Measurements from ENCODE around the gene ARHGEF33. TPM values are rescaled to one million over a fixed set of nuclear protein-coding genes. Genes with fewer than 3 reads are reported as not detected.

The ARHGEF33 gene
- total RNA-seq, 1 donor from 2014 or later, result 0.83 TPM

- TF ChIP-seq CTCF (IDR thresholded peaks at IDR 0.05; ENCODE audit: unreplicated experiment), result no peak
- no peak overlapping the region for H3K27ac Mint-ChIP-seq
- H3K4me1 Mint-ChIP-seq, result peaks cover 8% of the 10 kb centered on the region
- H3K27me3 Mint-ChIP-seq (ENCODE audit: low read depth), result no peaks in the 10 kb centered on the region
- H3K4me3 Mint-ChIP-seq, result no peak overlapping the region
- no peak for DNase-seq (ENCODE audit: low spot score in 2 of 2, unreplicated experiment in 2 of 2)
- peaks cover 19% of the 10 kb centered on the region for H3K36me3 Mint-ChIP-seq
- no peaks in the 10 kb centered on the region for H3K9me3 Mint-ChIP-seq
Measured at GRCh38 chr2:38991899-38992298, 102.2 kb downstream of the ARHGEF33 start.

- Mint-ChIP-seq H3K9me3 (no peaks in the 10 kb centered on the region), H3K4me1 (no peaks in the 10 kb centered on the region), H3K4me3 (no peak overlapping the region), H3K27ac (no peak overlapping the region), H3K27me3 (ENCODE audit: low read depth) (no peaks in the 10 kb centered on the region), H3K36me3 (peaks cover 32% of the 10 kb centered on the region)
- DNase-seq (ENCODE audit: low spot score in 2 of 2, unreplicated experiment in 2 of 2), result no peak
- TF ChIP-seq CTCF (IDR thresholded peaks at IDR 0.05; ENCODE audit: unreplicated experiment), result no peak
Measured at GRCh38 chr2:38997781-38998180, 108.1 kb downstream of the ARHGEF33 start.

GRCh38 chr2:39000552-39000951 is 110.9 kb downstream of the ARHGEF33 start:
- Mint-ChIP-seq H3K36me3 (peaks cover 34% of the 10 kb centered on the region), H3K9me3 (peaks cover 1% of the 10 kb centered on the region), H3K27ac (no peak overlapping the region), H3K27me3 (ENCODE audit: low read depth) (no peaks in the 10 kb centered on the region), H3K4me1 (no peaks in the 10 kb centered on the region), H3K4me3 (no peak overlapping the region)
- no peak for DNase-seq (ENCODE audit: low spot score in 2 of 2, unreplicated experiment in 2 of 2)
- no peak for TF ChIP-seq CTCF (IDR thresholded peaks at IDR 0.05; ENCODE audit: unreplicated experiment)

GRCh38 chr2:39007875-39008504 is 118.3 kb downstream of the ARHGEF33 start:
- Mint-ChIP-seq H3K4me3 (no peak overlapping the region), H3K9me3 (peaks cover 4% of the 10 kb centered on the region), H3K27me3 (ENCODE audit: low read depth) (no peaks in the 10 kb centered on the region), H3K36me3 (peaks cover 47% of the 10 kb centered on the region), H3K27ac (no peak overlapping the region), H3K4me1 (peaks cover 2% of the 10 kb centered on the region)
- DNase-seq (ENCODE audit: low spot score in 2 of 2, unreplicated experiment in 2 of 2), result no peak
- TF ChIP-seq CTCF (IDR thresholded peaks at IDR 0.05; ENCODE audit: unreplicated experiment), result no peak

GRCh38 chr2:39008665-39009064 is 119.0 kb downstream of the ARHGEF33 start:
- no peaks in the 10 kb centered on the region for H3K27me3 Mint-ChIP-seq (ENCODE audit: low read depth)
- H3K4me1 Mint-ChIP-seq, result peaks cover 2% of the 10 kb centered on the region
- no peak for DNase-seq (ENCODE audit: low spot score in 2 of 2, unreplicated experiment in 2 of 2)
- H3K4me3 Mint-ChIP-seq, result no peak overlapping the region
- H3K27ac Mint-ChIP-seq, result no peak overlapping the region
- H3K36me3 Mint-ChIP-seq, result peaks cover 52% of the 10 kb centered on the region
- H3K9me3 Mint-ChIP-seq, result peaks cover 4% of the 10 kb centered on the region
- TF ChIP-seq CTCF (IDR thresholded peaks at IDR 0.05; ENCODE audit: unreplicated experiment), result no peak

- DNase-seq (ENCODE audit: low spot score in 2 of 2, unreplicated experiment in 2 of 2), result no peak
- H3K9me3 Mint-ChIP-seq, result no peaks in the 10 kb centered on the region
- H3K27me3 Mint-ChIP-seq (ENCODE audit: low read depth), result no peaks in the 10 kb centered on the region
- TF ChIP-seq CTCF (IDR thresholded peaks at IDR 0.05; ENCODE audit: unreplicated experiment), result no peak
- peaks cover under 1% of the 10 kb centered on the region for H3K4me1 Mint-ChIP-seq
- no peak overlapping the region for H3K27ac Mint-ChIP-seq
- H3K36me3 Mint-ChIP-seq, result peaks cover 26% of the 10 kb centered on the region
- H3K4me3 Mint-ChIP-seq, result no peak overlapping the region
Measured at GRCh38 chr2:39013871-39014270, 124.2 kb downstream of the ARHGEF33 start.
